Stimulated activated naive CD8-positive, alpha-beta T cell treated with anti-CD3 and anti-CD28 coated beads, Interleukin-15, amount 100 ng/mL, for 72 hours (primary cell): ENCODE data around the gene PHF12.

ENCODE experiments used
- ATAC-seq: fragments of 150-1000 bp; cut with Tn5 transposase; 2 replicates; pipeline ENCODE4 v1.10.0; 2021; ENCODE audit warnings: mild to moderate bottlenecking, moderate library complexity
- DNase-seq, 2 donors: peaks; one replicate each; pipeline ENCODE4 v3.0.0; 2021 to 2022
- H3K27ac Mint-ChIP-seq, 2 donors: one replicate each; pipeline ENCODE4 v1.8.0; 2022; ENCODE audit warnings: mild to moderate bottlenecking in 2 of 2, mixed read lengths in 2 of 2, moderate library complexity in 2 of 2
- H3K27me3 Mint-ChIP-seq: one replicate; pipeline ENCODE4 v1.8.0; 2022; ENCODE audit warnings: mixed read lengths
- H3K4me1 Mint-ChIP-seq: one replicate; pipeline ENCODE4 v1.8.0; 2022; ENCODE audit warnings: mild to moderate bottlenecking, mixed read lengths
- H3K4me3 Mint-ChIP-seq, 2 donors: one replicate each; pipeline ENCODE4 v1.8.0; 2022; ENCODE audit warnings: mild to moderate bottlenecking in 2 of 2, mixed read lengths in 2 of 2, moderate library complexity in 1 of 2
- H3K9me3 Mint-ChIP-seq, 2 donors: one replicate each; pipeline ENCODE4 v1.8.0; 2022; ENCODE audit warnings: mixed read lengths in 2 of 2

The PHF12 gene

GRCh38 chr17:28950752-28951427 is 428 bp downstream of the PHF12 start:
- peaks cover 27% of the 10 kb centered on the region for H3K4me1 Mint-ChIP-seq
- no peak for DNase-seq
- no peaks in the 10 kb centered on the region for H3K27me3 Mint-ChIP-seq
- ATAC-seq: no peak
- H3K27ac Mint-ChIP-seq: peak overlapping the region; percentile 93 to 96
- no peaks in the 10 kb centered on the region for H3K9me3 Mint-ChIP-seq
- H3K4me3 Mint-ChIP-seq: peak overlapping the region; percentile 99

GRCh38 chr17:28950017-28950751 is 1.1 kb downstream of the PHF12 start:
- Mint-ChIP-seq H3K9me3 (no peaks in the 10 kb centered on the region), H3K4me3 (peak overlapping the region; percentile 99), H3K27me3 (no peaks in the 10 kb centered on the region), H3K4me1 (peaks cover 34% of the 10 kb centered on the region), H3K27ac (peak overlapping the region; percentile 93 to 96)
- DNase-seq (peak; percentile 66 to 81), ATAC-seq (peak; percentile 14)

DNA sequence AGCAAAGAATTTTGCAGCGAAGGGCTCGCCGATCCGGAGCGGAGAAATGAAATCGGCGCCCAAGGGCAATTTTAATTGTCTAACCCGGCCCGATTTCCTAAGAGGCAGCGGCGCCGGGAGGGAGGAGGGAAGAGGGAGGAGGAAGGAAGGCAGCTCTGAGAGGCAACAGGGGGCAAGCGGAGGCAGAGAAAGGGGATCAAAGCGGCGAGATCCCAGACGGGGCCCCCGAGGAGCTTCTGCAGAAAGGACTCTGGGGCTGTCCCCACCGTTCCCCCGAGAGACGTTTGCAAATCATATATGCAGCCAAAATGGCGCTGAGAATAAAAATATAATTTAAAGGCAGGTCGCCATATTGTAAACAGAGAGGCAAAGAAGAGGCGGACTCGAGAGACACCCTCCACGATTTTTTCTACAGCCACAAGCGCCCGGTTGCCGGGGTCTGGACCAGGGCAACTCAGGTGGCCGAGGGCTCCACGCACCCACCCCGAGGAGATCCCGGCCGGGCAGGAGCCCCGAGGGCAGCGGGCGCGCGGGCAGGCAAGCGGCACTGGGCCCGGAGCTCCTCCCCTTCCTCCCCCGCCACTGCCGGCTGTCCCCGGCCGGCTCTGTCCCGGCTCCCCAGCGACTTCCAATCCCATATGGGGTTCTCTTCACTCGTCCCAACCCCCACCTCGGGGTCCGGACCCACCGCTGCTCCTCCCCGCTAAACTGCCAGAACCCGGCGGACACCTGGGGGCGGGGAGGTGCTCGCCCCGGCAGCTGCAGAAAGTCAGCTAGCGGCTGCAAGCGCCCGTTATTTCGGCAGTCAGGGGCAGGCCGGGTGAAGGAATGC is 1.9 kb downstream of the PHF12 start:
- peak overlapping the region; percentile 99 for H3K4me3 Mint-ChIP-seq
- H3K9me3 Mint-ChIP-seq: no peaks in the 10 kb centered on the region
- peak overlapping the region; percentile 83 to 95 for H3K27ac Mint-ChIP-seq
- peak; percentile 63 to 69 for DNase-seq
- peaks cover 42% of the 10 kb centered on the region for H3K4me1 Mint-ChIP-seq
- peak; percentile 11 for ATAC-seq
- no peaks in the 10 kb centered on the region for H3K27me3 Mint-ChIP-seq

DNA sequence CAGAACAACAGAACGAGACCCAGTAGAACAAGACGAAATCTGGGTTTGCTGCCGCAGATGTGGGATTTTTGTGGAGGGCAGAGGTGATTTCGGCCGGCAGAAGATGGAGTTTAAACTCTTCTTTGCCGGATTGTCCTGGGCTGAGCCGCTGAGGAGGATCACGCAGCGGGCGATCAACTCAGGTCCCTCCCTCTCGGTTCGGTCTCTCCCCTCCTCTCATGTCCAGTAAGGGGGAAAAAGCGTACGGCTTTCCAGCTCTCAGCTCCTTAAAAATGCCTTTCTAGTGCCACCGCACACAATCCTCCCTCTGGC is 2.5 kb downstream of the PHF12 start:
- Mint-ChIP-seq H3K4me1 (peaks cover 48% of the 10 kb centered on the region), H3K27ac (peak overlapping the region; percentile 83 to 95), H3K4me3 (peak overlapping the region; percentile 99), H3K27me3 (no peaks in the 10 kb centered on the region), H3K9me3 (no peaks in the 10 kb centered on the region)
- DNase-seq (no peak), ATAC-seq (no peak)

DNA sequence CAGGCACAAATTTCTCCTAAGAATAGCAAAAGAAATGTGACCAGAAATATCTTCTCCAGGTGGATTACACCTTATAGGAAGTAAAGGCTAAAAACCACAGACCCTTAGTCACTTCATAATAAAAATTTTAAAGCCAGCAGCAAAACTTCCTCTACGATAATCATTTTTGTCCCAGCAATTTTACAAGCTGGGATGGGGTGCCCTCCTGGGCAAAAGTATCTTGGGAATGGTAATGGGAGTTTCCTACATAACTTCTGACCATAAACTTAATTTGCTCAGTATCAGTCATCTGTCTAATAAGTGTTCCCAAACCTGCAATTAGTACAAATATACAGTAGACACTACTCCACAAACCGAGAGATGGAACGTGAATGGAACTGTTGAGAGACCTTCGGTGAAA is 3.0 kb downstream of the PHF12 start:
- peaks cover 52% of the 10 kb centered on the region for H3K4me1 Mint-ChIP-seq
- no peak for ATAC-seq
- H3K27ac Mint-ChIP-seq: peak overlapping the region; percentile 83 to 95
- no peaks in the 10 kb centered on the region for H3K9me3 Mint-ChIP-seq
- no peaks in the 10 kb centered on the region for H3K27me3 Mint-ChIP-seq
- no peak for DNase-seq
- H3K4me3 Mint-ChIP-seq: peak overlapping the region; percentile 99

DNA sequence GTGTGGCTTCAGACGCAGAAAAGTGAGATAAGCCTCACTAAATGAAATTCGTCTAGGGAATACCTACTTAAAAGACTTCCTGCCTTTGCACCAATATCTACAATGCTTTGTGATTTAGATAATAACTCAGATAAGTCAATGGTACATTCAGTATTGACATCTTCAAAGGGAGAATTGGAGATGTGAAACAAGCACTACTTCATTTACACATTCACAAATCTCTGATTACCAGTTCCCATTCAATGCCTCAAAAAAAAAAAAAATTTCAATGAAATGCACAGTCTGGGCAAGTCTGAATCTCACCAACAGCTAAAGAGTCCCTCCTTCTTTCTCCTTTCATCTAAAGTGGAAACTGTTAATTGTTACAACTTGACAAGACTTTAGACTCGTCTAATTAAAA is 3.7 kb downstream of the PHF12 start:
- Mint-ChIP-seq H3K9me3 (no peaks in the 10 kb centered on the region), H3K4me3 (peak overlapping the region; percentile 99), H3K4me1 (peaks cover 59% of the 10 kb centered on the region), H3K27me3 (no peaks in the 10 kb centered on the region), H3K27ac (no peak overlapping the region)
- ATAC-seq (no peak), DNase-seq (no peak)

DNA sequence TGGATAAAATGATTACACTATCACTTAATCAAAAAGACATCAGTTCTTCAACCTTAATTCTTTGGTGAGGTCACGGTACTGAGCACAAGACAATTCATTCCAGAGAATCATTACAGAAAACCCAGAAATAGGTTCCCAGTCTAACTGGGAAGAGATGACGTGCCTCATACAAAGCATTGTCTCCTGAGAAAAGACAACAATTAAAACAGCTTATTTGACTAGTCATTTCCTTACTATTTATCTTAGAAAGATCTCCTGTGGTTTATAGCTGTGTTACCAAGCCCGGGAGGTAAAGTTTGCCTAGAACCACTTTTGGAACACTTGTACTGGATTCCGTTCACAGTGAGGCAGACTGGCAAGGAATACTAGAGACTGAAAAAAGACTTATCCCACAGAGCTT is 5.1 kb downstream of the PHF12 start:
- Mint-ChIP-seq H3K9me3 (no peaks in the 10 kb centered on the region), H3K27me3 (no peaks in the 10 kb centered on the region), H3K4me3 (peak overlapping the region in 1 of 2 donors; percentile 17), H3K4me1 (peaks cover 69% of the 10 kb centered on the region), H3K27ac (peak overlapping the region in 1 of 2 donors; percentile 20)
- no peak for ATAC-seq
- no peak for DNase-seq

DNA sequence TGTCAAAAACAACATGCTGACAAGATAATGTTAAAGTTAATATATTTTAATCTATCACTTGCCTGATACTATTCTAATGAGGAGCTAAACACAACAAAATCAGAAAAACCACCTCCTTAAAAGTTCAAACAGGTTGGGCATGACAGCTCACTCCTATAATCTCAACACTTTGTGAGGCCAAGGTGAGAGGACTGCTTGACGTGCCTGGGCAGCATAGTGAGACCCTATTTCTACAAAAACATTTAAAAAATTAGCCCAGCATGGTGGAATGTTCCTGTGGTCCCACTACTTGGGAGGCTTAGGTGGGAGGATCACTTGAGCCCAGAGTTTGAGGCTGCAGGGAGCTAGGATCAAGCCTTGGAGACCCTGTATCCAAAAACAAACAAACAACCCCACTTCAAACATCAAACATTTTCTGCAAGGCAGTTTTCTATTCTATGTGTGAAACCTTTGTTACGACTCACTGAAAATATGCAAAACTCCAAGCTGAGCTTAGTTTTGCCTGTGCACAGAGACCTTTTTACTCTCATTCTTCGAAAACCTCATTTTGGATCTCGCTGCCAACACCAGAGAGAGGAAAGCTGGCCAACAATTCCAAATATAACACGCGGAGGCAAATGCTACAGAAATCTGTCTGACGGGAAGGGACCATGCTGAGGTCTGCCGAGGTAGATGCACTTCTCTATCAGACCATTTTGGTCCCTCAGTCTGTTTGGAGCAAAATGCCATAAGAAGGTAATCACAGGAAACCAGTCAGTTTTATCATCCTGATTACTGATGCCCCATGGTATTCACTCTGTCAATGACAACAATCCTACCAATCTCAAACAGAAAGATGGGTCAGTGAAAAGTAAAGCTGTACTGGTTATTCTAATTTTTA is 6.2 kb downstream of the PHF12 start:
- no peak for ATAC-seq
- peak overlapping the region; percentile 30 to 39 for H3K4me3 Mint-ChIP-seq
- no peak for DNase-seq
- H3K4me1 Mint-ChIP-seq: peaks cover 81% of the 10 kb centered on the region
- no peak overlapping the region for H3K27ac Mint-ChIP-seq
- H3K27me3 Mint-ChIP-seq: no peaks in the 10 kb centered on the region
- no peaks in the 10 kb centered on the region for H3K9me3 Mint-ChIP-seq

GRCh38 chr17:28944343-28944742 is 7.0 kb downstream of the PHF12 start:
- no peak overlapping the region for H3K4me3 Mint-ChIP-seq
- H3K9me3 Mint-ChIP-seq: no peaks in the 10 kb centered on the region
- H3K27ac Mint-ChIP-seq: no peak overlapping the region
- no peaks in the 10 kb centered on the region for H3K27me3 Mint-ChIP-seq
- peaks cover 87% of the 10 kb centered on the region for H3K4me1 Mint-ChIP-seq
- DNase-seq: no peak
- no peak for ATAC-seq

DNA sequence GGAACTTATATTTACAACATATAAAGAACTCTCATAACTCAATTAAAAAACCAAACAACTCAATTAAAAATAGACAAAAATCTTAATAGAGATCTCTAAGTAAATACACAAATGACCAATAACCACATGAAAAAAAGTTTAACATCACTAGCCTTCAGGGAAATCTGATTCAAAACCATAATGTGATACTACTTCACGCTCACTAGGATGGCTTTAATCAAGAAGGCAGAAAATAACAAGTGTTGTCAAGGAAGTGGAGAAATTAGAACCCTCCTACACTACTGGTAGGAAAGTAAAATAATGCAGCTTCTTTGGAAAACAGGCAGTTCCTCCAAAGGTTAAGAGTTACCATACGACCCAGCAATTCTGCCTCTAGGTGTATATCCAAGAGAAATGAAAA is 8.4 kb downstream of the PHF12 start:
- H3K4me1 Mint-ChIP-seq: peaks cover 89% of the 10 kb centered on the region
- no peak overlapping the region for H3K27ac Mint-ChIP-seq
- ATAC-seq: no peak
- no peaks in the 10 kb centered on the region for H3K9me3 Mint-ChIP-seq
- DNase-seq: no peak
- H3K27me3 Mint-ChIP-seq: no peaks in the 10 kb centered on the region
- no peak overlapping the region for H3K4me3 Mint-ChIP-seq

DNA sequence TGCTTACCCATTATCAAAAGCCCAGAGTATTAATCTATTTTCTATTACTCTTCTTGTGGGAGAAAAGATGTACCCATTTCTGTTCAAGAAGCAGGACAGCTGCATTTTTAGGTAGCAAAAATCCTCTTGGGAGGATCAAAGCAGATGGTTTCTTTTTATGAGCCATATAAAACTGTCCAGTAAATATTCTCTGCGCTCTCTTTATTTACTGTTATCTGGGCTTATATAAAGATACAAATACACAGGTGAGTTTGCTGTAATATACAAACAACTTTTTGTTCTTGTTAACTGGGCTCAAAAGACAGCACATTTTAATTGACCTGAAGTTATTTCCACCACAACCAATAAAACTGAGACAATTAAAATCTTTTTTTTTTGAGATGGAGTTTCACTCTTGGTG is 10.1 kb downstream of the PHF12 start:
- Mint-ChIP-seq H3K4me3 (no peak overlapping the region), H3K27me3 (no peaks in the 10 kb centered on the region), H3K27ac (no peak overlapping the region), H3K9me3 (no peaks in the 10 kb centered on the region), H3K4me1 (peaks cover 86% of the 10 kb centered on the region)
- no peak for DNase-seq
- no peak for ATAC-seq

DNA sequence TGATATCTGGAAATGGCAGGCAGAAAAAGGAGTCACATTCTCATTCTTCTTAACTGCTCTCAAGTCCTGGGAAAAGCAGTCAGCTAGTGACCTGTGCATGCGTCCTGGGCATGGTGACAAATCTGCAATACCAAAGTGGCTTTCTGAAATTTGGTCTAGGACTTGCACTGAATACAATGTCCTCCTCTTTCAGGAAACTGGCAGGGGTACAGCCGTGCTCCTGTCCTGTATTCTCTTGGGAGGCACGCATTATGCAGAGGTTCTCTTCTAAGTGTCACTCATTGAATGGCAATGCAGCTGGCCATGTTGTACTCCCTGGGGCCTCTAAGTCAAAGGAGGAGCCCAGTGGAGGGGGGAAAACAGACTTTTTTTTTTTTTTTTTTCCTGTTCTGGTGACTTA is 10.6 kb downstream of the PHF12 start:
- ATAC-seq (no peak), DNase-seq (no peak)
- no peaks in the 10 kb centered on the region for H3K27me3 Mint-ChIP-seq
- no peaks in the 10 kb centered on the region for H3K9me3 Mint-ChIP-seq
- H3K4me1 Mint-ChIP-seq: peaks cover 86% of the 10 kb centered on the region
- H3K4me3 Mint-ChIP-seq: peak overlapping the region in 1 of 2 donors; percentile 7
- no peak overlapping the region for H3K27ac Mint-ChIP-seq

GRCh38 chr17:28940142-28940541 is 11.2 kb downstream of the PHF12 start:
- Mint-ChIP-seq H3K4me3 (no peak overlapping the region), H3K4me1 (peaks cover 83% of the 10 kb centered on the region), H3K27ac (no peak overlapping the region), H3K27me3 (no peaks in the 10 kb centered on the region), H3K9me3 (no peaks in the 10 kb centered on the region)
- ATAC-seq (no peak), DNase-seq (no peak)

DNA sequence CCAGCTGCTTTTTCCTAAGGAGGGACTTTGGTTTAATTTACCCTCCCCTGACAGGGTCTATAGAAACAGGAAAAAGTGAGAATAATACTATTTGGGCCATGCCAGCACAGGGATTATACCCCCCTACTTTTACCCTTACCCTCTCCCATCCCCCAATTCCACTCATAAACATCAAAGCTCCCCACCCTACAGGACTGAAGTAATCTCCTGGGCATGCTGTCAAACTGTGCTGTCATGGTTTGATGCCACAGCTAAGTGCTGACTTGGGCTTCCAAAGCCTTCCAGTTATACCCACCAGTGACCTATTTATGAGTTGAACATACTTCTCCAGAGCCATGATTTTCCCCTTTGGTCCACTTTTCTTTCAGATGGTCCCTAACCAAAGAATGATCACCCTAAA is 12.8 kb downstream of the PHF12 start:
- H3K4me3 Mint-ChIP-seq: no peak overlapping the region
- H3K27ac Mint-ChIP-seq: no peak overlapping the region

DNA sequence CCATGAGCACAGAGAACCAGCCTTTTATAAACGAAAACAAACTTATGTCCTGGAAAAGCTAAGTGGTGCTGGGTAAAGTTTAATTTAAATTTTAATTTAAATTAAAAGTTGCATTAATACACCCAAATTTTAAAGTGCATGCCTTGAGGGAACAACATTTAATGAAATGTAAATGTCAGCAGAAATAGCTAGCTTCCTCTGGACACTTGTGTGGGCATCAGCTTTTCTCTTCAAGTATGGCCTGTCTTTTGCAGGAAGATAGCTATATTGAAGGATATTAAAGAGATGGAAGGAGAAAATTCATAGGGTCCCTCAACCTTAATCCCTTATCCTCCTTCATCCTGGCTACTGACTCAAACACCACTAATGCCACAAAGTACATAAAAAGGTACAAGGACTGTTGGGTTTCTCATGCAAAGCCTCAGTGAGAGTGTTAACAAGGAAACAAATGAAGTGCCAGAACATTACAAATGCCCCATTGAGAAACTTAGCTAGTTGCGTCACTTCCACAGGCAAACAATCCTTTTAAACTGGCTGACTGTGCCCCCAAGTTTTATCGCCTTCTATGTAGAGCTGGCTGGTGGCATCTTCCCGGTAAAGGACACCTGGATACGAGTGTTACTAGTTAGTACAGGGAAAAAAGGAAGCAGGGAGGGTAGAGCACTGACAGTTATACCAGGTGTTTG is 14.1 kb downstream of the PHF12 start:
- ATAC-seq (no peak), DNase-seq (no peak)
- H3K9me3 Mint-ChIP-seq: no peaks in the 10 kb centered on the region
- H3K27me3 Mint-ChIP-seq: no peaks in the 10 kb centered on the region
- H3K4me3 Mint-ChIP-seq: peak overlapping the region in 1 of 2 donors; percentile 67
- peaks cover 68% of the 10 kb centered on the region for H3K4me1 Mint-ChIP-seq
- H3K27ac Mint-ChIP-seq: no peak overlapping the region

More for the DNA sequence above, 12.8 kb downstream of the PHF12 start:
- no peaks in the 10 kb centered on the region for H3K9me3 Mint-ChIP-seq
- DNase-seq (no peak), ATAC-seq (no peak)
- no peaks in the 10 kb centered on the region for H3K27me3 Mint-ChIP-seq
- peaks cover 75% of the 10 kb centered on the region for H3K4me1 Mint-ChIP-seq
